ENCODE data around the gene MUC6.

Gene MUC6

GRCh38 chr11:1072821-1073231, 36.3 kb upstream of the MUC6 start:
- no peak for DNase-seq

GRCh38 chr11:1072116-1072820, 35.8 kb upstream of the MUC6 start:
- no peak for DNase-seq

GRCh38 chr11:1071571-1072115, 35.1 kb upstream of the MUC6 start:
- DNase-seq, result no peak

- no peak for DNase-seq
Measured at GRCh38 chr11:1070594-1071462, 34.3 kb upstream of the MUC6 start.

- no peak for DNase-seq
Measured at GRCh38 chr11:1069740-1070139, 33.2 kb upstream of the MUC6 start.

- no peak for DNase-seq
Measured at GRCh38 chr11:1067812-1068496, 31.4 kb upstream of the MUC6 start.

GRCh38 chr11:1064167-1064566, 27.6 kb upstream of the MUC6 start:
- no peak for DNase-seq

GRCh38 chr11:1062075-1062820, 25.7 kb upstream of the MUC6 start:
- no peak for DNase-seq

GRCh38 chr11:1060852-1061616, 24.5 kb upstream of the MUC6 start:
- DNase-seq, result no peak

- DNase-seq, result no peak
Measured at GRCh38 chr11:1060410-1060809, 23.9 kb upstream of the MUC6 start.

GRCh38 chr11:1059759-1060158, 23.2 kb upstream of the MUC6 start:
- no peak for DNase-seq

- no peak for DNase-seq
Measured at GRCh38 chr11:1057806-1058205, 21.3 kb upstream of the MUC6 start.

GRCh38 chr11:1055990-1056771, 19.7 kb upstream of the MUC6 start:
- DNase-seq, result no peak

GRCh38 chr11:1055109-1055703, 18.7 kb upstream of the MUC6 start:
- no peak for DNase-seq

- no peak for DNase-seq
Measured at GRCh38 chr11:1054143-1055108, 17.9 kb upstream of the MUC6 start.

GRCh38 chr11:1053121-1053901, 16.8 kb upstream of the MUC6 start:
- no peak for DNase-seq

GRCh38 chr11:1052133-1053011, 15.9 kb upstream of the MUC6 start:
- no peak for DNase-seq
